CD14-positive monocyte (primary cell): ENCODE measurements around the gene PRXL2B. TPM values are rescaled to one million over a fixed set of nuclear protein-coding genes. Genes with fewer than 3 reads are reported as not detected.
"Not testable (repeated sequence)": the region's sequence is repeated elsewhere in the genome, so short reads cannot be mapped to it uniquely, and the experiment has no call there.

Experiments
- DNase-seq, 3 donors: peaks; one replicate each; pipeline ENCODE4 v3.0.0-alpha.2; 2011 to 2022
- H2AFZ ChIP-seq: 2 replicates; pipeline ENCODE4 v1.6.0; 2012; ENCODE audit warnings: mild to moderate bottlenecking, low read depth, low read length, inconsistent platforms; ENCODE audit not compliant: insufficient read depth, poor library complexity, severe bottlenecking
- H3K27ac ChIP-seq, 2 donors: 1 replicate in 1 of 2; 2 replicates in 1 of 2; pipeline ENCODE4 v1.5.1; 2012 to 2013; ENCODE audit warnings: low read length in 2 of 2, control low read depth in 1 of 2, inconsistent platforms in 1 of 2, low read depth in 1 of 2, mild to moderate bottlenecking in 1 of 2
- H3K27me3 ChIP-seq, 2 donors: one replicate each; pipeline versions ENCODE4 v1.6.0 to v1.6.1; 2011 to 2013; ENCODE audit warnings: low read length in 2 of 2; ENCODE audit not compliant: control insufficient read depth in 2 of 2, insufficient read depth in 2 of 2
- H3K36me3 ChIP-seq, 2 donors: replicated peaks in 1 of 2; 1 replicate in 1 of 2; 2 replicates in 1 of 2; pipeline versions ENCODE4 v1.5.1 to v1.6.1; 2012 to 2013; ENCODE audit warnings: low read length in 2 of 2, control low read depth in 1 of 2, inconsistent platforms in 1 of 2, mild to moderate bottlenecking in 1 of 2; ENCODE audit not compliant: insufficient read depth in 2 of 2, control insufficient read depth in 1 of 2
- H3K4me1 ChIP-seq, 2 donors: 1 replicate in 1 of 2; 2 replicates in 1 of 2; pipeline versions ENCODE4 v1.5.1 to v1.6.1; 2012 to 2013; ENCODE audit warnings: low read length in 2 of 2, control low read depth in 1 of 2, inconsistent platforms in 1 of 2, mild to moderate bottlenecking in 1 of 2, moderate library complexity in 1 of 2; ENCODE audit not compliant: insufficient read depth in 2 of 2, control insufficient read depth in 1 of 2
- H3K4me2 ChIP-seq: replicated peaks from 2 replicates; pipeline ENCODE3; 2012; ENCODE audit warnings: low read length, moderate library complexity, mild to moderate bottlenecking; ENCODE audit not compliant: poor library complexity, severe bottlenecking; ENCODE audit errors: extremely low read depth
- H3K4me3 ChIP-seq, 3 experiments: fragments of 200-600 bp in 1 of 3; sonication (generic) in 1 of 3; replicated peaks in 1 of 3; 1 replicate in 2 of 3; 2 replicates in 1 of 3; pipeline ENCODE4 v1.5.1; 2011 to 2013; ENCODE audit warnings: low read length in 3 of 3, mild to moderate bottlenecking in 3 of 3, control low read depth in 2 of 3, low read depth in 2 of 3, inconsistent platforms in 1 of 3, moderate library complexity in 1 of 3
- H3K79me2 ChIP-seq: 2 replicates; pipeline ENCODE4 v1.6.0; 2012; ENCODE audit warnings: mild to moderate bottlenecking, control low read depth, inconsistent platforms, low read length, moderate library complexity; ENCODE audit not compliant: insufficient read depth
- H3K9ac ChIP-seq: 2 replicates; pipeline ENCODE4 v1.6.0; 2017; ENCODE audit warnings: low read length, mild to moderate bottlenecking; ENCODE audit not compliant: insufficient read depth, poor library complexity, severe bottlenecking
- H3K9me3 ChIP-seq, 2 donors: replicated peaks in 1 of 2; 1 replicate in 1 of 2; 2 replicates in 1 of 2; pipeline versions ENCODE4 v1.5.1 to v1.6.1; 2012 to 2013; ENCODE audit warnings: low read length in 2 of 2, control low read depth in 1 of 2; ENCODE audit not compliant: control insufficient read depth in 1 of 2, insufficient read depth in 1 of 2
- H4K20me1 ChIP-seq: 2 replicates; pipeline ENCODE4 v1.6.0; 2012; ENCODE audit warnings: mild to moderate bottlenecking, low read length, control low read depth, moderate library complexity; ENCODE audit not compliant: insufficient read depth
- H3K27ac Mint-ChIP-seq, 7 donors: one replicate each; pipeline ENCODE4 v1.8.0; 2020; ENCODE audit warnings: mild to moderate bottlenecking in 7 of 7, mixed read lengths in 7 of 7, moderate library complexity in 6 of 7, inconsistent platforms in 2 of 7
- H3K27me3 Mint-ChIP-seq, 3 donors: one replicate each; pipeline ENCODE4 v1.8.0; 2021 to 2022; ENCODE audit warnings: low read depth in 3 of 3, mild to moderate bottlenecking in 3 of 3, mixed read lengths in 3 of 3, moderate library complexity in 3 of 3, inconsistent platforms in 1 of 3
- H3K36me3 Mint-ChIP-seq, 2 donors: one replicate each; pipeline ENCODE4 v1.8.0; 2020; ENCODE audit warnings: mixed read lengths in 2 of 2, inconsistent platforms in 1 of 2, mild to moderate bottlenecking in 1 of 2
- H3K4me1 Mint-ChIP-seq: one replicate; pipeline ENCODE4 v1.8.0; 2020; ENCODE audit warnings: mild to moderate bottlenecking, mixed read lengths
- H3K4me3 Mint-ChIP-seq, 2 donors: one replicate each; pipeline ENCODE4 v1.8.0; 2020; ENCODE audit warnings: mild to moderate bottlenecking in 2 of 2, mixed read lengths in 2 of 2, moderate library complexity in 1 of 2
- H3K9me3 Mint-ChIP-seq, 7 donors: one replicate each; pipeline ENCODE4 v1.8.0; 2020 to 2022; ENCODE audit warnings: mixed read lengths in 7 of 7, mild to moderate bottlenecking in 6 of 7, moderate library complexity in 6 of 7, inconsistent platforms in 2 of 7
- CTCF ChIP-seq: fragments of 200-600 bp; IDR thresholded peaks from one replicate; pipeline ENCODE4 v1.8.0; 2022; ENCODE audit warnings: antibody characterized with exemption, mild to moderate bottlenecking
- WGBS: methylation state at CpG from one replicate; pipeline ENCODE4 v1.1.5; 2013; ENCODE audit warnings: missing lambda C conversion rate; ENCODE audit not compliant: insufficient coverage; 5-methylcytosine and 5-hydroxymethylcytosine counted together
- intact Hi-C, 2 donors: fragments of 100-400 bp; cut with micrococcal nuclease; formaldehyde crosslinking; loops; one replicate each; pipeline versions ENCODE4 v1.15.0 to v1.15.1; 2023
- polyA plus RNA-seq, 3 donors: library from polyadenylated mRNA; depleted of rRNA in 1 of 3; unstranded in 2 of 3; stranded (reverse) in 1 of 3; fragments of 300-500 nt in 2 of 3; fragments of >200 nt in 1 of 3; fragmentation: Illumina TruSeq in 2 of 3; gene quantifications; 1 replicate in 2 of 3; 2 replicates in 1 of 3; pipeline ENCODE4 v1.2.3, GENCODE V29; 2012 to 2021

The PRXL2B gene
- polyA plus RNA-seq, 3 donors, result 3.6 to 8.8 (median 6.0) TPM

DNA sequence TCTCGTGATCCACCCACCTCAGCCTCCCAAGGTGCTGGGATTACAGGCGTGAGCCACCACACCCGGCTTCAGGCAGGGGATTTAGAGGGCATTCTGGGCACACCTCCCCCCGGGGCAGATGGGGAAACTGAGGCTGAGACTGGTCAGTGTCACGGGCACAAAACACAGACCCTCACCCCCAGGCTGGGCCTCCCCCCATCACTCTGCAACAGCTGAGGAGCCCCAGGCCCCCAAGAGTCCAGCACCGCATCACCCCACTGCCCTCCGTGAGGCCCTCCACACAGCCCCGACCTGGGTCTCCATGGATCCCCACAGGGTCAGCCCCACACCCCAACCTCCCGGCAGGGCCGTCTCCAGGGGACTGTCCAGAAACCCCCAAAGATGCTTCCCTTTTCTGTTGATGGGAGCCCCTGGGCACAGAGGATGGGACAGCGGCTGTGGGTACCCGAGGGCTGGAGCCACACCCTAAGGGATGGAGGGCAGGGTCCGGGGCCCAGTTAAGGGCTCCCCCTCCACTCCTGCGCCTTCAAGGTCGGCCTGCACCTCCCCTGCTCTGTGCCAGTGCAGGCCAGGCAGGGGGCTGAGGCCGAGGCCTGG, 19.4 kb upstream of the PRXL2B start:
- Mint-ChIP-seq H3K27ac (peak overlapping the region in 1 of 7 donors; percentile 50), H3K4me3 (no peak overlapping the region)

DNA sequence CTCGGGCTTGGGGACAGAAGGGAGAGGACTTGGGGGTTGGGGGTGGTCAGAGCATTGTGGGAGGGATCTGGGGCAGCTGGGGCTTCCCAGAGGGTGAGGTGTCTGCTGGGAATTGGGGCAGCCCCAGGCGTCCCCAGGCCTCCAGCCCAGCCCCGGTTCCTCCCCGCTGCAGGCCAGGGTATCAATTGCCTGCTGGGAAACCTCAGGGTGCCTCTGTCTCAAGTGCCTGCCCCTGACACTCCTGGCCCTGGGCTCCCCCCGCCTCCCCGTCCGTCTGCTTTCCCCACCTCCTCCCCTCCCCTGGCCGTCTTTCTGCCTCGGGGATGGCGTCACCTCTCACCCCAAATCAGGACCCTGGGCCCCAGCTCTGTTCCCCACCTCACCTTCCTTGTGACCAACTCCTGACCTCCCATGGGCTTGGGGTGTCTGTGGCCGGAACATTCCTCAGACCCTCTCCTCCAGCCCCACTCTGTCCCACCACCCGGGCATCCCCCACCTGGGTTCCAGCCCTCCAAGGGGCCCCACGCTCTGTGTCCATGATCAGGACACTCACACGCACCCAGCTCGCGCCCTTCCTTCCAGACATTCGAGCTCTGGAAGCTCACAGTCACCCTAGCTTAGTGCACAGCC, 18.3 kb upstream of the PRXL2B start:
- H3K9me3 ChIP-seq, H3K9me3 Mint-ChIP-seq, H3K27ac ChIP-seq, intact Hi-C loops, H3K4me1 Mint-ChIP-seq, H3K4me2 ChIP-seq, H3K27ac Mint-ChIP-seq, H3K27me3 ChIP-seq, H3K36me3 ChIP-seq, H3K9ac ChIP-seq, H3K4me1 ChIP-seq, H3K4me3 ChIP-seq, H3K36me3 Mint-ChIP-seq, H3K79me2 ChIP-seq, H4K20me1 ChIP-seq, H3K4me3 Mint-ChIP-seq, H2AFZ ChIP-seq, DNase-seq: not testable (repeated sequence)
- H3K27me3 Mint-ChIP-seq, result peaks cover 4 to 25% (median 10%) of the 10 kb centered on the region in 3 donors
- WGBS, result 40% methylated on average over 2 of the region's 17 CpGs

More for the DNA sequence above, 19.4 kb upstream of the PRXL2B start:
- no peaks in the 10 kb centered on the region for H3K9me3 ChIP-seq
- no peak for TF ChIP-seq CTCF
- H3K36me3 ChIP-seq, result peaks cover 16 to 19% of the 10 kb centered on the region in 2 donors
- H3K4me1 Mint-ChIP-seq, result peaks cover 6% of the 10 kb centered on the region
- peaks cover 4 to 24% (median 10%) of the 10 kb centered on the region in 3 donors for H3K27me3 Mint-ChIP-seq
- H2AFZ ChIP-seq, result no peak overlapping the region
- H3K9ac ChIP-seq, result no peak overlapping the region
- peaks cover 14 to 16% of the 10 kb centered on the region in 2 donors for H3K36me3 Mint-ChIP-seq
- peaks cover 0 to 4% of the 10 kb centered on the region in 2 donors for H3K4me1 ChIP-seq
- H4K20me1 ChIP-seq, result peaks cover 18% of the 10 kb centered on the region
- no peaks in the 10 kb centered on the region for H3K9me3 Mint-ChIP-seq
- H3K4me3 ChIP-seq, result no peak overlapping the region
- WGBS, result 93% methylated on average over 13 of the region's 16 CpGs
- intact Hi-C loops, result no loop called here
- no peak for DNase-seq
- H3K79me2 ChIP-seq, result no peaks in the 10 kb centered on the region
- no peak overlapping the region for H3K27ac ChIP-seq
- no peaks in the 10 kb centered on the region for H3K27me3 ChIP-seq
- no peak overlapping the region for H3K4me2 ChIP-seq
